Regular cardiac myocyte (primary cell): ENCODE measurements around the gene STEAP4. TPM values are rescaled to one million over a fixed set of nuclear protein-coding genes. Genes with fewer than 3 reads are reported as not detected.

Experiments
- total RNA-seq: library from RNA; depleted of rRNA; stranded (reverse); fragments of >200 nt; gene quantifications from 2 replicates; pipeline ENCODE4 v1.2.3, GENCODE V29; 2014

STEAP4 gene
- total RNA-seq = 0.19 and 0.56 TPM in 2 replicates

GRCh38 chr7:88306590-88307048 lies at the start of gene STEAP4:
STEAP4 (minus strand) TSS chr7:88306894; CDS start chr7:88284269, 22,625 bp downstream.

Other genes starting within 250 kb of the STEAP4 start
- gene SRI, start 86.9 kb downstream of the STEAP4 start, total RNA-seq = 67.4 and 158 TPM in 2 replicates